Mesodermal cell (in vitro differentiated cells): Measurements from ENCODE around the gene TMEM190.
A peak's percentile ranks its signal among the peaks of the same experiment; 100 is the strongest.

Source experiments
- H3K27ac ChIP-seq: 2 replicates; pipeline ENCODE4 v1.7.0; 2013; ENCODE audit warnings: mild to moderate bottlenecking, low read depth, low read length, moderate library complexity; ENCODE audit not compliant: severe bottlenecking
- H3K36me3 ChIP-seq: 2 replicates; pipeline ENCODE4 v1.7.1; 2013; ENCODE audit warnings: mild to moderate bottlenecking, low read length, moderate library complexity; ENCODE audit not compliant: control insufficient read depth, insufficient read depth
- H3K4me1 ChIP-seq: one replicate; pipeline ENCODE4 v1.7.1; 2013; ENCODE audit warnings: mild to moderate bottlenecking, low read length; ENCODE audit not compliant: insufficient read depth, control insufficient read depth, poor library complexity, severe bottlenecking
- H3K4me3 ChIP-seq: 2 replicates; pipeline ENCODE4 v1.7.0; 2013; ENCODE audit warnings: low read length, control low read depth, mild to moderate bottlenecking; ENCODE audit not compliant: insufficient read depth, poor library complexity, severe bottlenecking; ENCODE audit errors: extremely low read depth
- H3K9me3 ChIP-seq: 2 replicates; pipeline ENCODE4 v1.7.1; 2013; ENCODE audit warnings: mild to moderate bottlenecking, low read length, moderate library complexity; ENCODE audit not compliant: control insufficient read depth
- WGBS, 2 experiments: methylation state at CpG; one replicate each; pipeline ENCODE4 v1.1.5; 2013; ENCODE audit warnings: missing lambda C conversion rate in 2 of 2; ENCODE audit not compliant: insufficient coverage in 2 of 2; 5-methylcytosine and 5-hydroxymethylcytosine counted together

The TMEM190 gene

DNA sequence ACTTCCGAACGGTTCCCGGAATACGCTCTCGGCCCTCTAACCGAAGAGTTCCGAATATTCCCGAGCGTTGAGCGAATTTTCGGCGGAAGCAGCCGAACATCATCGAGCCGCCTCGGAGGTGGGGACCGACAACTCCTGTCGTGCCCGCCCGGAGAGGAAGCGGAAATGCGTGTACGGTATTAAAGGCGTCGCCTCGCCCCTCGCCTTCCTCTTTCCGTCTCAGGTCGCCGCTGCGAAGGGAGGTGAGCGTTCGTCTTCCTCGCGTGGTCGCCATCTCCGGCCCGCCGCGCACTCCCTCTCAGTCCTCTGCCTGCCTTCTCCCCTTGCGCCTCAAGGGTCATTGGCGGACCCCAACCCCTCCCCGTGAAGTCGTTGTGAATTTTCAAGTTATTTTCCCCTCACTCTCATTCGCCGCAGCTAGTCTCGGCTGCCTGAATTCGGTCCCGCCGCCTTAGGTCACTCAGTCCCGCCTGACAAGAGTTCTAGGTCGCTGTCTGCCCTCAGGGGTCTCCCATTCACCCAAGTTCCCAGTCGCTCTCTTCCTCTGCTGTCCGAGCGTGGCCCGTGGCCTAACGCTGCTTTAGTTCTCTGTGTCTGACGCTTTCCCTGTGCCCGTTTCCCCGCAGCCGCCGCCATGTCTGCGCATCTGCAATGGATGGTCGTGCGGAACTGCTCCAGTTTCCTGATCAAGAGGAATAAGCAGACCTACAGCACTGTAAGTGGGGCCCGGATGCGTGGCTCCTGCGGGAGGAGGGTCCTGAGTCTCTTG is 9.3 kb downstream of the TMEM190 start, which contains the start of gene RPL28:
Gene RPL28, plus strand, starts transcription at position 209 of the 769 bp plus-strand sequence. Its CDS starts 426 bp downstream, at position 635.
- peak within 1 kb of the TSS; percentile 97 for H3K4me3 ChIP-seq
- H3K36me3 ChIP-seq, result peaks cover 45% of the 10 kb centered on the region
- peak within 1 kb of the TSS; percentile 92 for H3K27ac ChIP-seq
- no peaks in the 10 kb centered on the region for H3K9me3 ChIP-seq
- peaks cover 38% of the 10 kb centered on the region for H3K4me1 ChIP-seq
- 0% methylated on average over 58 to 65 of the region's 68 CpGs for WGBS, 2 experiments

- peaks cover 38% of the 10 kb centered on the region for H3K4me1 ChIP-seq
- no peak overlapping the region for H3K27ac ChIP-seq
- H3K9me3 ChIP-seq, result no peaks in the 10 kb centered on the region
- 5 to 7% methylated on average over 31 to 33 of the region's 33 CpGs for WGBS, 2 experiments
- H3K4me3 ChIP-seq, result peak overlapping the region; percentile 97
- peaks cover 49% of the 10 kb centered on the region for H3K36me3 ChIP-seq
Observed at GRCh38 chr19:55386493-55386971, 9.9 kb downstream of the TMEM190 start.

DNA sequence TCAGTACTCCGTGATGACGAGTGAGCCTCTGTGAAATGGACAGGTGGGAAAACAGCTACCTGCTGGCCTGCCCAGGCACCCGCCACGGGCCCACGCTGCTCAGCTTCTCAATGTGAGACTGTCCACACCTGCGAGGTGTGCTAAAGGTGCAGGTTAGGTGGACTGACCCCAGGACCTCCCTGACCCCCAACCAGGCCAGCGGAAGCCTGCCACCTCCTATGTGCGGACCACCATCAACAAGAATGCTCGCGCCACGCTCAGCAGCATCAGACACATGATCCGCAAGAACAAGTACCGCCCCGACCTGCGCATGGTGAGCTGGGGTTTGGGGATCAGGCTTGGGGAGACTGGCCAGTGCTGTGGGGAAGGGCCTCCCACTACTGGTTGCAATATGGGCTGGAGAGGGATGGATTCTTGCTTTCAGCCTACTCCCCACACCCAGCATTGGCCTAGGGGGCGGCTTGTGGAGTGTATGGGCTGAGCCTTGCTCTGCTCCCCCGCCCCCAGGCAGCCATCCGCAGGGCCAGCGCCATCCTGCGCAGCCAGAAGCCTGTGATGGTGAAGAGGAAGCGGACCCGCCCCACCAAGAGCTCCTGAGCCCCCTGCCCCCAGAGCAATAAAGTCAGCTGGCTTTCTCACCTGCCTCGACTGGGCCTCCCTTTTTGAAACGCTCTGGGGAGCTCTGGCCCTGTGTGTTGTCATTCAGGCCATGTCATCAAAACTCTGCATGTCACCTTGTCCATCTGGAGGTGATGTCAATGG is 11.3 kb downstream of the TMEM190 start:
- Histone ChIP-seq H3K27ac (no peak overlapping the region), H3K4me1 (peaks cover 40% of the 10 kb centered on the region), H3K9me3 (no peaks in the 10 kb centered on the region), H3K36me3 (peaks cover 49% of the 10 kb centered on the region), H3K4me3 (peak overlapping the region; percentile 97)
- 96% methylated on average over 15 to 20 of the region's 24 CpGs for WGBS, 2 experiments

DNA sequence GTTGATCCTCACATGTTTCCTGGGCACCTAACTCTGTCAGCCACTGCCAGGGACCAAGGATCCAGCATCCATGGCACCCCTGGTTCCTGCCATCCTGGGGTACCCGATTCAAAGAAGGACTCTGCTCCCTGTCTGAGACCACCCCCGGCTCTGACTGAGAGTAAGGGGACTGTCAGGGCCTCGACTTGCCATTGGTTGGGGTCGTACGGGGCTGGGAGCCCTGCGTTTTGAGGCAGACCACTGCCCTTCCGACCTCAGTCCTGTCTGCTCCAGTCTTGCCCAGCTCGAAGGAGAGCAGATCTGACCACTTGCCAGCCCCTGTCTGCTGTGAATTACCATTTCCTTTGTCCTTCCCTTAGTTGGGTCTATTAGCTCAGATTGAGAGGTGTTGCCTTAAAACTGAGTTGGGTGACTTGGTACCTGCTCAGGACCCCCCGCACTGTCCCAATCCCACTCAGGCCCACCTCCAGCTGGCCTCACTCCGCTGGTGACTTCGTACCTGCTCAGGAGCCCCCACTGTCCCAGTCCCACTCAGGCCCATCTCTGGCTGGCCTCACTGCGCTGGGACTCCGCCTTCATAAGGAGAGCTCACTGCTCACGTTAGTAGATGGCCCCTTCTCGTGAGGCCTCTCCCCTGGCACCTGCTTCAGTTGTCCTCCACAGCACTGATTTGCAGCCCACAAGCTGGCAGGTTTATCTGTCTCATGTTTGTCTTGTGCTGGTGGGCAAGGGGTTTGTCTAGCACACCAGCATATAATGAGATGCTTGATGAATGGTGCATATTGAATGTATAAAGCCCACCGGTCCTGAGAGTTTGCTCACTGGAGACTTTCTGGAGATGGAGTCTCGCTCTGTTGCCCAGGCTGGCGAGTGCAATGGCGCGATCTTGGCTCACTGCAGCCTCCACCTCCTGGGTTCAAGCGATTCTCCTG is 13.0 kb downstream of the TMEM190 start:
- Histone ChIP-seq H3K27ac (no peak overlapping the region), H3K4me1 (peaks cover 38% of the 10 kb centered on the region), H3K4me3 (no peak overlapping the region), H3K36me3 (peaks cover 49% of the 10 kb centered on the region), H3K9me3 (no peaks in the 10 kb centered on the region)
- WGBS, 2 experiments, result 88 to 94% methylated on average over 15 to 19 of the region's 21 CpGs

DNA sequence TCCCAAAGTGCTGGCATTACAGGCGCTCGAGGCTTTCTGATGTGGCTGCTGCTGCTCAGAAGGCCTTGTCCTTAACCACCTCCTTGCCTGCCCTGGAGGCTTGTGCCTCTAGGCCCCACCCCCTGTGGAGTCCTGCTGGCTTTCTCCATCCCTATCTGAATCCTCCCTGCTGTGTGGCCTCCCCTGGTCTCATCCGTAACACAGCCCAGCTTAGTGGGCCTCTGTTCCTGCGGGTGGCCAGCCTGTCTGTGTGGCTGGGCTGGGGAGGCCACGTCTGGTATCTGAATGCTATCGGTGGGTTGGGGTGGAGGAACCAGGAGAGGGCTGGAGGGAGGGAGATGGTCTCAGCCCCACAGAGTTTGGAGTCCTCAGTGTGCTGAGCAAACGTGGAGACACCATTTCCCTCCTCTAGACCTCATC is 13.8 kb downstream of the TMEM190 start:
- H3K4me3 ChIP-seq, result no peak overlapping the region
- H3K4me1 ChIP-seq, result peaks cover 34% of the 10 kb centered on the region
- no peaks in the 10 kb centered on the region for H3K9me3 ChIP-seq
- WGBS, 2 experiments, result 65 to 77% methylated on average over 5 to 6 of the region's 7 CpGs
- no peak overlapping the region for H3K27ac ChIP-seq
- peaks cover 49% of the 10 kb centered on the region for H3K36me3 ChIP-seq

GRCh38 chr19:55391191-55391670 is 14.6 kb downstream of the TMEM190 start:
- WGBS, 2 experiments, result 94% methylated on average over 9 to 12 of the region's 12 CpGs
- H3K27ac ChIP-seq, result no peak overlapping the region
- H3K4me1 ChIP-seq, result peaks cover 34% of the 10 kb centered on the region
- no peaks in the 10 kb centered on the region for H3K9me3 ChIP-seq
- H3K36me3 ChIP-seq, result peaks cover 49% of the 10 kb centered on the region
- H3K4me3 ChIP-seq, result no peak overlapping the region

GRCh38 chr19:55391702-55392615 is 15.3 kb downstream of the TMEM190 start:
- no peak overlapping the region for H3K4me3 ChIP-seq
- no peak overlapping the region for H3K27ac ChIP-seq
- no peaks in the 10 kb centered on the region for H3K9me3 ChIP-seq
- 52 to 59% methylated on average over 14 to 17 of the region's 18 CpGs for WGBS, 2 experiments
- H3K36me3 ChIP-seq, result peaks cover 42% of the 10 kb centered on the region
- H3K4me1 ChIP-seq, result peaks cover 34% of the 10 kb centered on the region

DNA sequence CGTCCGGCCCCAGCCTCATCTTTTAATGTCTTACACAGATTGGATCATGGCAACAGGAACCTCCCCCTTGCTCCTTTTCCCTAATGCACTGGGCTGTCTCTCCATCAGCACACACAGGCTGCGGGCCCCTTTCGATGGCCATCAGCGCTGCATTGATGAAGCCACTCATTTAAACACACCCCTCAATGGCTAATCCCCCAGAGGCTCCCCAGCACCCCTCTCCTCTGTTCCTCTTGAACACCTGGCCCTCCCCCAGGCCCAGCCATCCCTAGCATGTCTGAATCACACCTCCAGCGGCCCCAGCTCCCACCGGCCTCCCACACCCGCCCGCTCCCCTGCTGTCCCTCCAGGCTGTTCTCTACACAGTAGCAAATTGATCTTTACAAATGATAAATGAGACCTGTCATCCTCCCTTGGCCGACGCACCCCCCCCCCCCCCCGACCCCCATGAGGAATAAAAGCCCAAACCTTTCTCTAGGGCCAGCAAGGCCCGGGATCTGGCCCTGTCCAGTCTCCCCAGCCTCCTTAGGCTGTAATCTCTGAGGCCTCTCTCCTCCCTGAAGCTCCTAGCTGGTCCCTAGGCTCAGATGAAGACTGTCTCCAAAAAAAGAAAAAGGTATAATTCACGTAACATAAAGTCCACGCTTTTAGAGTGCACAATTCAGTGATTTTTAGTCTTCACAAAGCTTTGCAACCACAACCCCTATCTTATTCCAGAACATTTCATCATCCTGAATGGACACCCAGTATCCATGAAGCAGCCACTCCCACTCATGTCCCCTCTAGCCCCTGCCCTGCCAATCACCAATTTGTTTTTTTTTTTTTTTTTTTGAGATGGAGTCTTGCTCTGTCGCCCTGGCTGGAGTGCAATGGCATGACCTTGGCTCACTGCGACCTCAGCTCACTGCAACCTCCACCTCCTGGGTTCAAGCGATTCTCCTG is 16.5 kb downstream of the TMEM190 start:
- no peak overlapping the region for H3K4me3 ChIP-seq
- H3K36me3 ChIP-seq, result peaks cover 31% of the 10 kb centered on the region
- 28 to 32% methylated on average over 15 to 17 of the region's 18 CpGs for WGBS, 2 experiments
- H3K9me3 ChIP-seq, result no peaks in the 10 kb centered on the region
- peaks cover 22% of the 10 kb centered on the region for H3K4me1 ChIP-seq
- H3K27ac ChIP-seq, result peak overlapping the region; percentile 41
